Neutrophil (primary cell): Measurements from ENCODE around the gene ARIH2.

Experiments
- H3K27ac ChIP-seq: fragments of 200-600 bp; sonication (generic); 2 replicates; pipeline ENCODE4 v1.5.1; 2016; ENCODE audit warnings: mild to moderate bottlenecking, moderate library complexity
- H3K27me3 ChIP-seq: fragments of 200-600 bp; sonication (generic); 2 replicates; pipeline ENCODE4 v1.6.0; 2016; ENCODE audit warnings: mild to moderate bottlenecking
- H3K36me3 ChIP-seq: fragments of 200-600 bp; sonication (generic); 2 replicates; pipeline ENCODE4 v1.5.1; 2017
- H3K4me1 ChIP-seq, 2 experiments: fragments of 200-600 bp in 1 of 2; sonication (generic) in 1 of 2; 1 replicate in 1 of 2; 2 replicates in 1 of 2; pipeline versions ENCODE4 v1.5.1 to v1.6.1; 2013 to 2016; ENCODE audit warnings: low read depth in 1 of 2, low read length in 1 of 2, mild to moderate bottlenecking in 1 of 2, moderate library complexity in 1 of 2; ENCODE audit not compliant: control insufficient read depth in 1 of 2, insufficient read depth in 1 of 2
- H3K4me3 ChIP-seq, 2 experiments: fragments of 200-600 bp in 1 of 2; sonication (generic) in 1 of 2; 1 replicate in 1 of 2; 2 replicates in 1 of 2; pipeline ENCODE4 v1.5.1; 2013 to 2016; ENCODE audit warnings: low read depth in 1 of 2, low read length in 1 of 2, mild to moderate bottlenecking in 1 of 2, moderate library complexity in 1 of 2
- H3K9me3 ChIP-seq: fragments of 200-600 bp; sonication (generic); 2 replicates; pipeline ENCODE4 v1.5.1; 2016
- CTCF ChIP-seq: fragments of 200-600 bp; sonication (generic); IDR thresholded peaks from 2 replicates; pipeline ENCODE4 v1.5.1; 2016; ENCODE audit warnings: antibody characterized with exemption

ARIH2 gene

GRCh38 chr3:48997714-48998637 lies 79.3 kb downstream of the ARIH2 start:
- Histone ChIP-seq H3K4me1 (no peaks in the 10 kb centered on the region), H3K27me3 (no peaks in the 10 kb centered on the region), H3K27ac (no peak overlapping the region), H3K4me3 (no peak overlapping the region), H3K36me3 (no peaks in the 10 kb centered on the region), H3K9me3 (no peaks in the 10 kb centered on the region)
- no peak for TF ChIP-seq CTCF

DNA sequence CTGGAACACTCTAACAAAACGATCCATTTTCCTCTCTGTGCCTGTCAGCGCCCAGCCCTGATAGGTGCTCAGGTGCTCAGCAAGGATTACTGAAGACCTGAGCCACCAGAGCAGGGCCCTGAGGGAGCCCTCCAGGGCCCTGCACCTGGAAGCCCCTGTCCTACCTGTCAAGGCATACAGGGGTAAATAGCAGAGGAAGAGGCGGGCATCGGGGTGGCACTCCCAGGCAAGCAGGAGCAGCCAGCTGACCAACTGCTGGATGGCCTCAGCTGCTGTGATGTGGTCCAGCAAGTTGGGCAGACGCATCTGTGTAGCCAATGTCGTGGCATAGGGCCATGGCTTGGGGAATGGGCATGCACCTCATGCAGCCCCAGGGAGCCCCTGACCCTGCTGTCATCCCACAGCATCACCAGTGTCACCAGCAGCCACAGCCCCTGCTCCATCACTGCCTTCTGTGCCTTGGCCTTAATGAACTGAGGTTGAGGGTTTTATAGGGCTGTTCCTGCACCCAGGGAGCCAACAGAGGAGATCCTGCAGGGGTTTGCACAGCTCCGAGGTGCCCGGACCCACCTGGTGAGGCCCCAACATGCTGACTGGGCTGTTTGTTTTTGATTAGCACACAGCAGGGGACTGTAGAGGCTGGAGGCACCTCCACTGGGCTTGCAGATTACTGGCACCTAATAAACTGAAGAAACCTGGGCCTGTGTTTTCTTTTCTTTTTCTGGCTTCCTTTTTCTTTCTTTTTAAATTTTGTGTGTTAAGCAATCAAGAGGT lies 80.6 kb downstream of the ARIH2 start:
- H3K27me3 ChIP-seq: no peaks in the 10 kb centered on the region
- no peak overlapping the region for H3K27ac ChIP-seq
- H3K36me3 ChIP-seq: no peaks in the 10 kb centered on the region
- no peaks in the 10 kb centered on the region for H3K9me3 ChIP-seq
- H3K4me3 ChIP-seq: no peak overlapping the region
- no peak for TF ChIP-seq CTCF
- H3K4me1 ChIP-seq: no peaks in the 10 kb centered on the region

DNA sequence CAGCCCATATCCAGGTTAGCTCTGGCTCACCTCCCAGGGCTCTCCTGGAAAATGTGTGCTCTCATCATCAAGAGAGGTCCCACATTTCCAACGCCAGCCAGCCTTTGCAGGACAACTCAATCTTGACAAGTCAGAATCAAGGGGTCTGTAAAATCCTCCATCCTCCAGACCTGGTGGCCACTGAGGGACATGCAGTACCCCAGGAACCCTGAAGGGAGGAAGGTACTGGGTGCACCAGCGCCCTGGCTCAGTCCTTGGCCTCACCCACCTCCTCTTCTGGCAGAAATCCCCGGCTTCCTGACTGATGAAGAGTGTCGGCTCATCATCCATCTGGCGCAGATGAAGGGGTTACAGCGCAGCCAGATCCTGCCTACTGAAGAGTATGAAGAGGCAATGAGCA lies 82.5 kb downstream of the ARIH2 start:
- no peak overlapping the region for H3K4me3 ChIP-seq
- H3K27ac ChIP-seq: no peak overlapping the region
- H3K9me3 ChIP-seq: no peaks in the 10 kb centered on the region
- H3K4me1 ChIP-seq: peaks cover under 1 to 2% of the 10 kb centered on the region in 2 experiments
- no peaks in the 10 kb centered on the region for H3K36me3 ChIP-seq
- TF ChIP-seq CTCF: no peak
- no peaks in the 10 kb centered on the region for H3K27me3 ChIP-seq

DNA sequence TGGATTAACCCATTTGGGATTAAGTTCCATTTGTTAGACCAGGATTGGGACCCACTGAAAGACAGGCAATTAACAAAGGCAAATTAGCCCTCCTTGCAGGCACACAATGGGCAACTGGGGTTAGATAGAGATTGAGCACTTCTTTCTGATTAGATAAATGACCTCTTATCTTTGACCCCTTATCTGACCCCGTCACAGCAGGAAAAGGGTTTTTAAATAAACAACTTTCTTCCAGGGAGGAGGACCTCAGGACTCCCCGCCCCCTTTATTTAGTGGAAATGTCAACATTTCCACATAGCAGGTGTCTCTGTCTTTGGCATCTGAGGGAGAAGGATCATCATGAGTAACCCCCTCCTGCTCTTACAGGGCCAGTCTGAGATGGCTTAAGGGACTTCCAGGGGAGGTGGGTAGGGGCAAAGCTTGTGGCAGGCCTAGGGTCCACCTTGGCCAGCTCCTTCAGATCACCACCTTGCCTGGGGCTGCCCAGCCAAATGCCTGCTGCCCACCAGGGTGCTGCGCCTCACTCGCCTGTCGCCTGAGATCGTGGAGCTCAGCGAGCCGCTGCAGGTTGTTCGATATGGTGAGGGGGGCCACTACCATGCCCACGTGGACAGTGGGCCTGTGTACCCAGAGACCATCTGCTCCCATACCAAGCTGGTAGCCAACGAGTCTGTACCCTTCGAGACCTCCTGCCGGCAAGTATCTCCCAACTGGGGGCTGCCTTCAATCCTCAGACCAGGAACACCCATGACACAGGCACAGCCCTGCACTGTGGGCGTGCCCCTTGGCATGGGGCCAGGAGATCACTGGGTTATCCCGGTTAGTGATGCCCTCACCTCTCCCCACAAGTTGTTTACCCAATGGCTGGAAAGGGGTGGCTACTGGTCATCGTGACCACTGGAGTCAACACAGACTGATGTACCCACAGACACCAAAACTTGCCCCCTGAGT lies 86.0 kb downstream of the ARIH2 start:
- H3K27me3 ChIP-seq: no peaks in the 10 kb centered on the region
- no peak overlapping the region for H3K4me3 ChIP-seq
- H3K36me3 ChIP-seq: no peaks in the 10 kb centered on the region
- no peak for TF ChIP-seq CTCF
- no peak overlapping the region for H3K27ac ChIP-seq
- no peaks in the 10 kb centered on the region for H3K9me3 ChIP-seq
- H3K4me1 ChIP-seq: peaks cover 22 to 32% of the 10 kb centered on the region in 2 experiments

- no peaks in the 10 kb centered on the region for H3K9me3 ChIP-seq
- no peaks in the 10 kb centered on the region for H3K36me3 ChIP-seq
- H3K27me3 ChIP-seq: no peaks in the 10 kb centered on the region
- H3K4me1 ChIP-seq: peaks cover 24 to 35% of the 10 kb centered on the region in 2 experiments
- no peak overlapping the region for H3K27ac ChIP-seq
- no peak for TF ChIP-seq CTCF
- H3K4me3 ChIP-seq: no peak overlapping the region
Measured at GRCh38 chr3:49005303-49005680, 86.7 kb downstream of the ARIH2 start.
